CD4-positive, CD25-positive, alpha-beta regulatory T cell (primary cell): ENCODE data around the gene NR1H4. TPM values are rescaled to one million over a fixed set of nuclear protein-coding genes. Genes with fewer than 3 reads are reported as not detected.

Experiments used
- ATAC-seq, 2 donors: fragments of 150-1000 bp; cut with Tn5 transposase; one replicate each; pipeline ENCODE4 v1.10.0; 2021; ENCODE audit warnings: low read depth in 2 of 2, moderate number of reproducible peaks in 2 of 2, moderate library complexity in 1 of 2
- DNase-seq, 3 donors: peaks; one replicate each; pipeline versions ENCODE4 v3.0.0 to v3.0.0-alpha.2; 2012 to 2022; ENCODE audit warnings: mixed read lengths in 1 of 3
- H3K27ac ChIP-seq: one replicate; pipeline ENCODE4 v1.7.0; 2013; ENCODE audit warnings: mild to moderate bottlenecking, low read length; ENCODE audit not compliant: insufficient read depth, poor library complexity, severe bottlenecking
- H3K27me3 ChIP-seq: one replicate; pipeline ENCODE4 v1.7.0; 2013; ENCODE audit warnings: low read length; ENCODE audit not compliant: control insufficient read depth, insufficient read depth
- H3K36me3 ChIP-seq: one replicate; pipeline ENCODE4 v1.7.0; 2013; ENCODE audit warnings: mild to moderate bottlenecking, low read length, moderate library complexity; ENCODE audit not compliant: control insufficient read depth, insufficient read depth
- H3K4me1 ChIP-seq: 2 replicates; pipeline ENCODE4 v1.7.0; 2013; ENCODE audit warnings: mild to moderate bottlenecking, low read length; ENCODE audit not compliant: insufficient read depth, control insufficient read depth, poor library complexity, severe bottlenecking
- H3K4me3 ChIP-seq: one replicate; pipeline ENCODE4 v1.7.0; 2013; ENCODE audit warnings: low read depth, mild to moderate bottlenecking, low read length, moderate library complexity
- H3K9me3 ChIP-seq, 2 experiments: 1 replicate in 1 of 2; 2 replicates in 1 of 2; pipeline ENCODE4 v1.7.0; 2013; ENCODE audit warnings: low read length in 2 of 2, mild to moderate bottlenecking in 1 of 2, moderate library complexity in 1 of 2; ENCODE audit not compliant: control insufficient read depth in 2 of 2
- H3K27ac Mint-ChIP-seq, 3 donors: one replicate each; pipeline ENCODE4 v1.8.0; 2020 to 2022; ENCODE audit warnings: mild to moderate bottlenecking in 3 of 3, mixed read lengths in 3 of 3, moderate library complexity in 2 of 3
- H3K27me3 Mint-ChIP-seq: one replicate; pipeline ENCODE4 v1.8.0; 2022; ENCODE audit warnings: mild to moderate bottlenecking, mixed read lengths
- H3K36me3 Mint-ChIP-seq: one replicate; pipeline ENCODE4 v1.8.0; 2020; ENCODE audit warnings: mixed read lengths
- H3K4me1 Mint-ChIP-seq, 4 donors: one replicate each; pipeline ENCODE4 v1.8.0; 2020 to 2022; ENCODE audit warnings: mixed read lengths in 4 of 4, mild to moderate bottlenecking in 1 of 4
- H3K4me3 Mint-ChIP-seq, 4 donors: one replicate each; pipeline ENCODE4 v1.8.0; 2020 to 2022; ENCODE audit warnings: mild to moderate bottlenecking in 4 of 4, mixed read lengths in 4 of 4, moderate library complexity in 3 of 4
- H3K9me3 Mint-ChIP-seq, 7 donors: one replicate each; pipeline ENCODE4 v1.8.0; 2020 to 2022; ENCODE audit warnings: mixed read lengths in 7 of 7, mild to moderate bottlenecking in 3 of 7, moderate library complexity in 2 of 7
- polyA plus RNA-seq, 4 donors: library from polyadenylated mRNA; unstranded; fragments of 300-500 nt; fragmentation: Illumina TruSeq; gene quantifications; one replicate each; pipeline ENCODE4 v1.2.3, GENCODE V29; 2021
- total RNA-seq: library from RNA; stranded (reverse); gene quantifications from one replicate; pipeline ENCODE4 v1.2.3, GENCODE V29; 2022

NR1H4 gene
- total and polyA plus RNA-seq, 5 donors from 2014 or later = not detected

DNA sequence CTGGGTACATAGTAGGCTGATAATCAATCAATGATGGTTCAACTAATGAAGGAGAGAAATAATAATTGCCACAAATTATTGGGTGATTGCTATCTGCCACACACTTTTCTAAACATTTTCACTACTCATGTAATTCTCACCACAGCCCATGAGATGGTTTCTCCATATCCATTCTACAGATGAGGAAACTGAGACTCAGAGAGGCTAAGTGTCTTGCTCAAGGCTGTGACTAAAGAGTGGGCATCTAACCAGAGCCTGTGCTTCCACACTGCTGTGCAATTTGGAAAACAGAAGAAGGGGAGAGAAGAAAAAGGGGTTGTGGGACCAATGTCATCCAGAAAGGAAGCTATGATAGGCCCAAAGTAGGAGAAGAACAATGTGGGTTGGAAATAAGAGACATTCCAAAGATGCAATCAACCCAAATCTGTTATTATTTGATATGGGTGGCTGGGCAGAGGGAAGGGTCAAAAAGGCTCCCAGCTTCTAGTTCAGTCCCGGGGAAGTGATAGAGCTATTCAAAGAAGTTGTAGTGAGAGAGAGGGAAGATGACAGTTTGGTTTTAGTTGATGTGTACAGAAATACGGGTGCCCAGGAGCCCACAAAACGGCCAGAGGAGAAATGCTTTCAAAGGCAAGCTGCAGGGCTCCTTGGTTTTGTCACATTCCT is 483 bp upstream of the NR1H4 start:
- no peaks in the 10 kb centered on the region for H3K36me3 Mint-ChIP-seq
- Histone ChIP-seq H3K36me3 (no peaks in the 10 kb centered on the region), H3K4me1 (no peaks in the 10 kb centered on the region), H3K9me3 (no peaks in the 10 kb centered on the region), H3K27ac (no peak overlapping the region), H3K27me3 (peaks cover 2% of the 10 kb centered on the region), H3K4me3 (no peak overlapping the region)
- H3K27me3 Mint-ChIP-seq = no peaks in the 10 kb centered on the region
- no peaks in the 10 kb centered on the region for H3K4me1 Mint-ChIP-seq
- H3K27ac Mint-ChIP-seq = no peak overlapping the region
- DNase-seq = no peak
- ATAC-seq = no peak
- peaks cover 0 to 5% (median 0%) of the 10 kb centered on the region in 7 donors for H3K9me3 Mint-ChIP-seq
- no peak overlapping the region for H3K4me3 Mint-ChIP-seq

DNA sequence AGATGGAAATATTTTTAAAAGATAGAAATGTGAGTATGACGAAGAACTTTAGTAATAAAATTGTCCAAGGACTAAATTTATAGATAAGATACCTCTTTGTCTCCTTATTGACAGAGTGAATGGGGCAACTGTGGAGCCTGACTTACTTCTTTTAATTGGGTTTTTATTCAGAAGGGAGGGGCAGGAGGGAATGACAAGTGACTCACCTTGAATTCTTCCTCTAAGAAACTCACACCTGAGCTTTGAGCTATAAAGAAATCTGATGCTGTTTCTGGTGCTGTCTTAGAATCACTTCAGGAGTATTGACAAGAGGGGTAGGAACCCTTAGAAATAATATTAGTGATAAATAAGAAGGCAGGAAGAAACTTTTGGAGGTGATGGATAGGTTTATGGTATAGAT is 951 bp downstream of the NR1H4 start:
- H3K9me3 ChIP-seq = no peaks in the 10 kb centered on the region
- H3K27ac ChIP-seq = no peak overlapping the region
- H3K36me3 ChIP-seq = no peaks in the 10 kb centered on the region
- H3K9me3 Mint-ChIP-seq = peaks cover 0 to 5% (median 0%) of the 10 kb centered on the region in 7 donors
- peaks cover 2% of the 10 kb centered on the region for H3K27me3 ChIP-seq
- no peaks in the 10 kb centered on the region for H3K4me1 Mint-ChIP-seq
- H3K27ac Mint-ChIP-seq = no peak overlapping the region
- H3K27me3 Mint-ChIP-seq = no peaks in the 10 kb centered on the region
- DNase-seq (no peak), ATAC-seq (no peak)
- H3K36me3 Mint-ChIP-seq = no peaks in the 10 kb centered on the region
- H3K4me3 ChIP-seq = no peak overlapping the region
- no peak overlapping the region for H3K4me3 Mint-ChIP-seq
- H3K4me1 ChIP-seq = no peaks in the 10 kb centered on the region

DNA sequence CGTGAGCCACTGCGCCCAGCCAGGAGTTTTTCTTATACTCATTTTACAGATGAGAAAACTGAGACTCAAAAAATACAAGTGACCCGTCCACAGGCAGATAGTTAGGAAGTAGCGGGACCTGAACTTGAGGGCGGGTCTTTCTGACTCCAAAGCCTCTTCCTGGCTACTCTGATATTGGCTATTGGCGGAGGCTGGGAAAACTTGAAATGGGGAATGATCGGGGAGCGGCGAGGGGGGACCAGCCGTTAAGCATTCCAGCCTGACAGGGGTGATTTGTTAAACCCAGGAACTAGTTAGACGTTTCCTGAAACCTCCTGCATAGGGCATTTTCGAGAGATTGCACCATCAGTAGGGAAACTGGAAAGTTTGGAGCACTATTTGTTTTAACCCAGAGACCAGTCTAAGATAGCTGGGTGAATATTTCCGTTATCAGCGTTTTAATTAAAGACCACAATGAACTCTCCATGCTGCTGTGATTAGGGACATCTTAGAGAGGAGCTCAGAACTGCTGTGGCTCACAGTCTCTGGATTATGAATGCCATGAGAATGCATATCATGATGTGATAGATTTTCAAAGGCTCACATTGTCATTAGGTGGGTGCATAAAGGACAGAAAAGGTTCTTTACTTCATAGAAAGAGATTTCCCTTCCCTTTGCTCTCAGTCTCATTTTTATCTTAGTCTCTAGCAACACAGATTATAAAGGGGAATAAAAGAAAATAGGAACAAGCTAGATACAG is 2.5 kb downstream of the NR1H4 start:
- H3K27me3 ChIP-seq = peaks cover 2% of the 10 kb centered on the region
- H3K9me3 ChIP-seq = no peaks in the 10 kb centered on the region
- no peaks in the 10 kb centered on the region for H3K4me1 Mint-ChIP-seq
- DNase-seq (no peak), ATAC-seq (no peak)
- H3K4me3 Mint-ChIP-seq = no peak overlapping the region
- H3K27me3 Mint-ChIP-seq = peaks cover 5% of the 10 kb centered on the region
- no peak overlapping the region for H3K27ac ChIP-seq
- no peaks in the 10 kb centered on the region for H3K4me1 ChIP-seq
- H3K27ac Mint-ChIP-seq = no peak overlapping the region
- H3K9me3 Mint-ChIP-seq = peaks cover 0 to 3% (median 0%) of the 10 kb centered on the region in 7 donors
- H3K36me3 Mint-ChIP-seq = no peaks in the 10 kb centered on the region
- no peaks in the 10 kb centered on the region for H3K36me3 ChIP-seq
- no peak overlapping the region for H3K4me3 ChIP-seq

DNA sequence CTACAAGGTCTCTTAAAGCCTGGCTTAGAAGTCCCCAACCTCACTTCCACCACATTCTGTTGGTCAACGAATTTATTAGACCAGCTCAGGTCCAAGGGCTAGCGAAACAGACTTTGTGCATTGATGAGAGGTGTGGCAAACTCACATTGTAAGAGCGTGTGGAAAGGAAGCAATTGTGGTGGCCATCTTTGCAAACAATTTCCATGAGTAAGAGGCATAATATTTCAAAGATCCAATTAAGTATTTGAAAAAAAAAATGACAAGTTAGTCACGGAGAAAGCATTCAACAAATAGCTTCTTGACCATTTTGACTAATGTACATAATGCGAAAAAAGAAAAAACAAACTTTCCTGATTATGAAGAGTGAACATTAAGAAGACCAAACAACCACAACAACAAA is 7.4 kb downstream of the NR1H4 start:
- H3K27me3 ChIP-seq = no peaks in the 10 kb centered on the region
- Mint-ChIP-seq H3K27ac (no peak overlapping the region), H3K4me3 (no peak overlapping the region), H3K9me3 (peaks cover 0 to 1% (median 0%) of the 10 kb centered on the region in 7 donors), H3K36me3 (no peaks in the 10 kb centered on the region), H3K4me1 (no peaks in the 10 kb centered on the region), H3K27me3 (peaks cover 5% of the 10 kb centered on the region)
- H3K36me3 ChIP-seq = no peaks in the 10 kb centered on the region
- no peak overlapping the region for H3K4me3 ChIP-seq
- H3K9me3 ChIP-seq = no peaks in the 10 kb centered on the region
- no peak for ATAC-seq
- no peak overlapping the region for H3K27ac ChIP-seq
- H3K4me1 ChIP-seq = no peaks in the 10 kb centered on the region
- DNase-seq = no peak

DNA sequence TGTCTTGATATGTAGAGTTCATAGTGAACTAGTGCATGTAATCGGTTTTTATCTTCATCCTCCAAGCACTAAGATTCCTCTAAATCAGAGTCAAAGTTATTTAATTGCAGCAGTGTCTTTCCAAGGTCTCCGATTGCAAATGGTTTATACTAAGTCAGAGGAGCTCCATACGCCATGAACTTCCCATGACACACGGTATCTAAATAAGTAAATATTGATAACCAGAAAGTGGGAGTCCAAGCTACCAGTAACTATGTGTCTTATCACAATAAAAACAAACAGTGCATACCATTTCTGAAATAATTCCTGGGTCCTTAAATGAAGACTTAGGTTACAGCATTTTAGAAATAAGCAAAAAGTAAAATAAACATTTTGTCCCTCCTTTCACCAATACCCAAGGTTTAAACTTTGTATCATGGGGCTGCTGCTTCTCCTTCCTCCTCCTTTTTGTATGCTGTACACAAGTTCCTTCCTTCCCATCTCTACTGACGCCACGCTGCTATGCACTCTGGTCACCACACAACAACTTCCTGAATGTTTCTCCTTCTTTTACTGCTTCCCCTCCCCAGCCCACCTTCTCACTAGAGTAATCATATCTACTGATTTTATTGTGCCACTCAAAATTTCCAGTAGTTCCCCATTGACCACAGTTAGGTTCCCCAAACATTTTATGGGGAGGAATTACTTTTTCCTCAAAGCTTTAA is 10.7 kb downstream of the NR1H4 start:
- H3K4me1 ChIP-seq = no peaks in the 10 kb centered on the region
- H3K27ac Mint-ChIP-seq = no peak overlapping the region
- no peak for ATAC-seq
- no peaks in the 10 kb centered on the region for H3K9me3 ChIP-seq
- no peak overlapping the region for H3K27ac ChIP-seq
- no peaks in the 10 kb centered on the region for H3K36me3 ChIP-seq
- H3K27me3 ChIP-seq = no peaks in the 10 kb centered on the region
- no peaks in the 10 kb centered on the region for H3K36me3 Mint-ChIP-seq
- DNase-seq = no peak
- H3K4me1 Mint-ChIP-seq = no peaks in the 10 kb centered on the region
- peaks cover 0 to 1% (median 0%) of the 10 kb centered on the region in 7 donors for H3K9me3 Mint-ChIP-seq
- H3K4me3 Mint-ChIP-seq = no peak overlapping the region
- H3K27me3 Mint-ChIP-seq = peaks cover 5% of the 10 kb centered on the region
- H3K4me3 ChIP-seq = no peak overlapping the region

DNA sequence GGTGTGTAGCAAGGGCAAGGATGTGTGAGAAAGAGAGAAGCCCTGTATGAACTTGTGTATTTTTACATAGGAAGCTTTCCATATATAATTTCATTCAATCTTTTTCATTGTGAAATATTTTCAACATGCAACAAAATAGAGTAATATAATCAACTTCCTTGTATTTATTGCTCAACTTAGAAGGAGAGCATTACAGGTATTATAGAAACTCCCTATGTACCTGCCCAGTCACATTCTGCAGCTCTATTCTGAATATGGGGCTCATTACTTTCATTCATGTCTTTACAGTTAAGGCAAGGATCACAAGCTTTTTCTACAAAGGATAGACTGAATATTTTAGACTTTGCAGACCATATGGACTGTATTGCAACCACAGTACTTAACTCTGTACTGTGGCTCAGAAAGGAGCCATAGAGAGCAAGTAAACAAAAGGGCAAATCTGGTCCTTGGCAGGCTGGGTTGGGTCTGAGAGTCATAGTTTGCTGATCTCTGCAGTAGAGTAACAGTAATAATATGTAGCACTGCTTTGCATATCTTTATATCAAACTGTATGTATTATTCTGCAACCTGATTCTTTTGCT is 11.3 kb downstream of the NR1H4 start:
- no peaks in the 10 kb centered on the region for H3K27me3 ChIP-seq
- no peaks in the 10 kb centered on the region for H3K9me3 ChIP-seq
- DNase-seq = no peak
- no peak overlapping the region for H3K27ac Mint-ChIP-seq
- H3K36me3 ChIP-seq = no peaks in the 10 kb centered on the region
- no peaks in the 10 kb centered on the region for H3K36me3 Mint-ChIP-seq
- H3K4me1 ChIP-seq = no peaks in the 10 kb centered on the region
- H3K27me3 Mint-ChIP-seq = peaks cover 5% of the 10 kb centered on the region
- no peak overlapping the region for H3K4me3 ChIP-seq
- H3K27ac ChIP-seq = no peak overlapping the region
- ATAC-seq = no peak
- no peak overlapping the region for H3K4me3 Mint-ChIP-seq
- peaks cover 0 to 1% (median 0%) of the 10 kb centered on the region in 7 donors for H3K9me3 Mint-ChIP-seq
- H3K4me1 Mint-ChIP-seq = no peaks in the 10 kb centered on the region

DNA sequence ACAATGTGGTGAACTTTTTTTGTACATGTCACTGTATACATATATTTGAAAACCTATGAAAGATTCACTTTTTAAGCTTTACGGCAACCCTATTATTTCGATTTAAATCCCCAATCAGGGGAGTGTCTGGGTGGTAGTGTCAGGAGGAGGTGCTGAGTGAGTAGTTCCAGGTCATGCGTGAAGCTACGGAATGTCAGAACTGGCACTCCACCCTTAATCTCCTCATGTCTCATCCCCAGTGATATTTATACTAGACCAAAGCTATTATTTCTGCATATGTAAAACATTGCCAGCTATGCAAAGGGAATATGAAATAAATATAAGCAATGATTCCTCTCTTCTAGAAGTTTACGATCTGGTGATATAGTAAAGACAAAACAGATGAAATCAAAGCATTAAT is 12.3 kb downstream of the NR1H4 start:
- no peak for ATAC-seq
- Histone ChIP-seq H3K4me1 (no peaks in the 10 kb centered on the region), H3K36me3 (no peaks in the 10 kb centered on the region), H3K9me3 (no peaks in the 10 kb centered on the region), H3K27ac (no peak overlapping the region), H3K4me3 (no peak overlapping the region), H3K27me3 (no peaks in the 10 kb centered on the region)
- H3K27ac Mint-ChIP-seq = no peak overlapping the region
- H3K36me3 Mint-ChIP-seq = no peaks in the 10 kb centered on the region
- DNase-seq = no peak
- H3K4me1 Mint-ChIP-seq = no peaks in the 10 kb centered on the region
- no peaks in the 10 kb centered on the region for H3K27me3 Mint-ChIP-seq
- no peaks in the 10 kb centered on the region for H3K9me3 Mint-ChIP-seq
- H3K4me3 Mint-ChIP-seq = no peak overlapping the region
